H9 (cell line): Measurements from ENCODE around the gene CRY2. TPM values are rescaled to one million over a fixed set of nuclear protein-coding genes. Genes with fewer than 3 reads are reported as not detected.

Experiments
- DNase-seq: peaks from one replicate; pipeline ENCODE4 v3.0.0-alpha.2; 2017
- H2AFZ ChIP-seq: one replicate; pipeline ENCODE4 v1.6.1; 2013; ENCODE audit warnings: mild to moderate bottlenecking, low read length, control low read depth, moderate library complexity
- H2AK5ac ChIP-seq: 2 replicates; pipeline ENCODE4 v1.6.1; 2013; ENCODE audit warnings: low read length, control low read depth, mixed read lengths; ENCODE audit not compliant: insufficient read length
- H2BK120ac ChIP-seq: one replicate; pipeline ENCODE4 v1.6.1; 2013; ENCODE audit warnings: low read depth, mild to moderate bottlenecking, low read length, control low read depth, inconsistent platforms; ENCODE audit not compliant: poor library complexity, severe bottlenecking
- H2BK12ac ChIP-seq: 2 replicates; pipeline ENCODE4 v1.6.1; 2013; ENCODE audit warnings: low read length, control low read depth, mixed read lengths, low read depth; ENCODE audit not compliant: insufficient read length
- H2BK15ac ChIP-seq: 2 replicates; pipeline ENCODE4 v1.6.1; 2013; ENCODE audit warnings: low read depth, low read length, control low read depth
- H2BK20ac ChIP-seq: one replicate; pipeline ENCODE4 v1.6.1; 2013; ENCODE audit warnings: low read depth, mild to moderate bottlenecking, low read length, control low read depth, inconsistent platforms; ENCODE audit not compliant: poor library complexity, severe bottlenecking
- H2BK5ac ChIP-seq: 2 replicates; pipeline ENCODE4 v1.6.1; 2013; ENCODE audit warnings: low read length, control low read depth, mixed read lengths; ENCODE audit not compliant: insufficient read length
- H3K14ac ChIP-seq: 2 replicates; pipeline ENCODE4 v1.6.1; 2013; ENCODE audit warnings: low read length, control low read depth; ENCODE audit not compliant: insufficient read depth
- H3K18ac ChIP-seq: 2 replicates; pipeline ENCODE4 v1.6.1; 2013; ENCODE audit warnings: low read depth, mild to moderate bottlenecking, mixed read lengths, low read length, control low read depth; ENCODE audit not compliant: insufficient read length
- H3K23ac ChIP-seq: 2 replicates; pipeline ENCODE4 v1.6.1; 2013; ENCODE audit warnings: low read length, control low read depth, mixed read lengths, low read depth; ENCODE audit not compliant: insufficient read length
- H3K23me2 ChIP-seq: 2 replicates; pipeline ENCODE4 v1.6.1; 2013; ENCODE audit warnings: low read depth, mild to moderate bottlenecking, mixed read lengths, low read length, control low read depth; ENCODE audit not compliant: insufficient read length, poor library complexity, severe bottlenecking
- H3K27ac ChIP-seq: 2 replicates; pipeline ENCODE4 v1.5.1; 2013; ENCODE audit warnings: low read length, control low read depth, mixed read lengths, low read depth; ENCODE audit not compliant: insufficient read length
- H3K27me3 ChIP-seq: 2 replicates; pipeline ENCODE4 v1.6.1; 2013; ENCODE audit warnings: low read length, control low read depth, inconsistent platforms; ENCODE audit not compliant: insufficient read depth
- H3K4ac ChIP-seq: 2 replicates; pipeline ENCODE4 v1.6.1; 2013; ENCODE audit warnings: low read depth, mild to moderate bottlenecking, control low read depth, inconsistent platforms, low read length, moderate library complexity
- H3K4me1 ChIP-seq: 2 replicates; pipeline ENCODE4 v1.6.1; 2013; ENCODE audit warnings: low read length, control low read depth, inconsistent platforms; ENCODE audit not compliant: insufficient read depth
- H3K4me2 ChIP-seq: 2 replicates; pipeline ENCODE4 v1.6.1; 2013; ENCODE audit warnings: low read length, control low read depth, mixed read lengths; ENCODE audit not compliant: insufficient read length, insufficient read depth
- H3K56ac ChIP-seq: 2 replicates; pipeline ENCODE4 v1.6.1; 2013; ENCODE audit warnings: low read depth, mild to moderate bottlenecking, mixed read lengths, low read length, control low read depth; ENCODE audit not compliant: insufficient read length
- H3K79me1 ChIP-seq: 2 replicates; pipeline ENCODE4 v1.6.1; 2013; ENCODE audit warnings: low read depth, mild to moderate bottlenecking, moderate library complexity, low read length, control low read depth, inconsistent platforms; ENCODE audit not compliant: insufficient read depth, poor library complexity, severe bottlenecking
- H3K79me2 ChIP-seq: 2 replicates; pipeline ENCODE4 v1.6.1; 2013; ENCODE audit warnings: low read length, control low read depth, inconsistent platforms; ENCODE audit not compliant: insufficient read depth
- H3K9ac ChIP-seq: 2 replicates; pipeline ENCODE4 v1.6.1; 2013; ENCODE audit warnings: low read length, control low read depth, mixed read lengths; ENCODE audit not compliant: insufficient read length; ENCODE audit errors: extremely low read depth
- H3K9me3 ChIP-seq: one replicate; pipeline ENCODE4 v1.6.1; 2013; ENCODE audit warnings: low read depth, low read length, inconsistent platforms; ENCODE audit not compliant: control insufficient read depth
- H3T11ph ChIP-seq: one replicate; pipeline ENCODE4 v1.6.1; 2013; ENCODE audit warnings: mild to moderate bottlenecking, low read length, control low read depth, inconsistent platforms
- H4K20me1 ChIP-seq: one replicate; pipeline ENCODE4 v1.6.1; 2013; ENCODE audit not compliant: control insufficient read depth, insufficient read length, insufficient read depth
- H4K5ac ChIP-seq: 2 replicates; pipeline ENCODE4 v1.6.1; 2013; ENCODE audit warnings: low read depth, mild to moderate bottlenecking, mixed read lengths, low read length, control low read depth; ENCODE audit not compliant: insufficient read length
- H4K8ac ChIP-seq: replicated peaks from 2 replicates; pipeline ENCODE4 v1.6.1; 2013; ENCODE audit warnings: low read length, control low read depth, mixed read lengths, low read depth; ENCODE audit not compliant: insufficient read length
- H4K91ac ChIP-seq: 2 replicates; pipeline ENCODE4 v1.6.1; 2013; ENCODE audit warnings: low read depth, mild to moderate bottlenecking, moderate library complexity, mixed read lengths, low read length, control low read depth; ENCODE audit not compliant: insufficient read length
- H3K27ac Mint-ChIP-seq, 3 experiments: 2 replicates in 2 of 3; 3 replicates in 1 of 3; pipeline ENCODE4 v1.8.0; 2020 to 2021; ENCODE audit warnings: mixed read lengths in 3 of 3, mild to moderate bottlenecking in 1 of 3, moderate library complexity in 1 of 3
- H3K27me3 Mint-ChIP-seq: 2 replicates; pipeline ENCODE4 v1.8.0; 2021; ENCODE audit warnings: low read depth, mild to moderate bottlenecking, moderate library complexity, mixed read lengths
- H3K36me3 Mint-ChIP-seq, 3 experiments: 2 replicates in 2 of 3; 3 replicates in 1 of 3; pipeline ENCODE4 v1.8.0; 2020 to 2021; ENCODE audit warnings: low read depth in 3 of 3, mixed read lengths in 3 of 3; ENCODE audit not compliant: insufficient read depth in 1 of 3
- H3K4me1 Mint-ChIP-seq, 2 experiments: 2 replicates each; pipeline ENCODE4 v1.8.0; 2020; ENCODE audit warnings: mixed read lengths in 2 of 2
- H3K4me3 Mint-ChIP-seq, 2 experiments: 2 replicates in 1 of 2; 3 replicates in 1 of 2; pipeline ENCODE4 v1.8.0; 2020 to 2021; ENCODE audit warnings: mild to moderate bottlenecking in 2 of 2, mixed read lengths in 2 of 2, moderate library complexity in 1 of 2
- H3K9me3 Mint-ChIP-seq, 2 experiments: 2 replicates in 1 of 2; 3 replicates in 1 of 2; pipeline ENCODE4 v1.8.0; 2020; ENCODE audit warnings: mild to moderate bottlenecking in 2 of 2, mixed read lengths in 2 of 2, moderate library complexity in 1 of 2
- WGBS: extraction: QIAGEN DNeasy Blood & Tissue Kit; methylation state at CpG from one replicate; pipeline ENCODE4 v1.1.7; 2013; ENCODE audit warnings: missing lambda C conversion rate, low lambda C conversion rate, mixed read lengths; ENCODE audit not compliant: insufficient read length; ENCODE audit errors: extremely low coverage; 5-methylcytosine and 5-hydroxymethylcytosine counted together
- total RNA-seq: library from RNA; stranded (reverse); gene quantifications from 2 replicates; pipeline ENCODE4 v1.2.1, GENCODE V29; 2021
- TF ChIP-seq, protein P1 (sequence below): fragments of 200-600 bp; sonication (generic); conservative IDR thresholded peaks from 3 replicates; pipeline ENCODE4 v1.8.0; 2021; ENCODE audit warnings: antibody characterized with exemption, mild to moderate bottlenecking

Gene CRY2
- total RNA-seq, 1 experiment from 2014 or later = 14.4 TPM

- Mint-ChIP-seq H3K36me3 (peaks cover 0 to 14% (median 1%) of the 10 kb centered on the region in 3 experiments; a peak in 3 of 7 replicates), H3K27me3 (peaks cover 8% of the 10 kb centered on the region), H3K4me1 (peaks cover 21 to 26% of the 10 kb centered on the region in 2 experiments)
These were observed 32.8 kb downstream of the CRY2 start for GRCh38 chr11:45879803-45880686.

More at GRCh38 chr11:45879803-45880686, 32.8 kb downstream of the CRY2 start:
- Histone ChIP-seq H3K4me1 (peaks cover 2% of the 10 kb centered on the region; the same call in 1 of the 2 replicates), H3K79me1 (no peaks in the 10 kb centered on the region), H3K27ac (no peak overlapping the region), H3K9me3 (no peaks in the 10 kb centered on the region), H2BK120ac (no peak overlapping the region), H2BK5ac (no peak overlapping the region), H2BK20ac (no peak overlapping the region), H4K5ac (no peak overlapping the region), H4K20me1 (no peaks in the 10 kb centered on the region), H2BK15ac (no peak overlapping the region), H3K4me2 (no peak overlapping the region), H3K9ac (no peak overlapping the region), H2AK5ac (no peak overlapping the region), H3K18ac (no peak overlapping the region), H3K23ac (no peak overlapping the region), H3K14ac (no peak overlapping the region), H3K27me3 (no peaks in the 10 kb centered on the region), H3T11ph (no peak overlapping the region), H3K56ac (no peak overlapping the region), H2BK12ac (no peak overlapping the region), H2AFZ (no peak overlapping the region), H4K91ac (no peak overlapping the region), H3K79me2 (no peaks in the 10 kb centered on the region), H4K8ac (no peak overlapping the region), H3K23me2 (no peaks in the 10 kb centered on the region), H3K4ac (no peak overlapping the region)
- no peaks in the 10 kb centered on the region for H3K9me3 Mint-ChIP-seq
- no peak for DNase-seq
- no peak overlapping the region; a peak in 1 of 7 replicates for H3K27ac Mint-ChIP-seq
- TF ChIP-seq, protein P1, sequence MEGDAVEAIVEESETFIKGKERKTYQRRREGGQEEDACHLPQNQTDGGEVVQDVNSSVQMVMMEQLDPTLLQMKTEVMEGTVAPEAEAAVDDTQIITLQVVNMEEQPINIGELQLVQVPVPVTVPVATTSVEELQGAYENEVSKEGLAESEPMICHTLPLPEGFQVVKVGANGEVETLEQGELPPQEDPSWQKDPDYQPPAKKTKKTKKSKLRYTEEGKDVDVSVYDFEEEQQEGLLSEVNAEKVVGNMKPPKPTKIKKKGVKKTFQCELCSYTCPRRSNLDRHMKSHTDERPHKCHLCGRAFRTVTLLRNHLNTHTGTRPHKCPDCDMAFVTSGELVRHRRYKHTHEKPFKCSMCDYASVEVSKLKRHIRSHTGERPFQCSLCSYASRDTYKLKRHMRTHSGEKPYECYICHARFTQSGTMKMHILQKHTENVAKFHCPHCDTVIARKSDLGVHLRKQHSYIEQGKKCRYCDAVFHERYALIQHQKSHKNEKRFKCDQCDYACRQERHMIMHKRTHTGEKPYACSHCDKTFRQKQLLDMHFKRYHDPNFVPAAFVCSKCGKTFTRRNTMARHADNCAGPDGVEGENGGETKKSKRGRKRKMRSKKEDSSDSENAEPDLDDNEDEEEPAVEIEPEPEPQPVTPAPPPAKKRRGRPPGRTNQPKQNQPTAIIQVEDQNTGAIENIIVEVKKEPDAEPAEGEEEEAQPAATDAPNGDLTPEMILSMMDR = no peak
- H3K4me3 Mint-ChIP-seq = no peak overlapping the region
- WGBS = no CpG with 5 or more reads among the region's 7 CpGs
